ENCODE measurements around the gene APBA1.

DNA sequence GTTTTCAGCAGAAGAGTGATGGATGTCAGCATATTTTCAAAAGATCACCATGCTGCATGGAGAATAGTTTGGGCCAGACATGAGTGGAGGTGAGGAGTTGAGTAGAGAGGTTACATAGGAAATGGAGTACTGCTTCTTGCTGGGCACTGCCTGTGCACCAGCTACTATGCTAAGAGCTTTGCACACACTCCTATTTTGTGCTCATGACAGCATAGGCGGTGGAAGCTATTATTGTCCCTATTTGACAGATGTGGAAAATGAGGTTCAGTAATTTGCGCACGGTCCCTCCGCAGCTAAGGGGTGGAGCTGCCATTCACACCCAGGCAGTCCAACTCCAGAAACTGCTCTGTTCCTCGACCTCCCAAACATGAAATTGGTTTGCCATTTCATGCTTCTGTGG lies 279.3 kb downstream of the APBA1 start:
- TF ChIP-seq, protein P1, sequence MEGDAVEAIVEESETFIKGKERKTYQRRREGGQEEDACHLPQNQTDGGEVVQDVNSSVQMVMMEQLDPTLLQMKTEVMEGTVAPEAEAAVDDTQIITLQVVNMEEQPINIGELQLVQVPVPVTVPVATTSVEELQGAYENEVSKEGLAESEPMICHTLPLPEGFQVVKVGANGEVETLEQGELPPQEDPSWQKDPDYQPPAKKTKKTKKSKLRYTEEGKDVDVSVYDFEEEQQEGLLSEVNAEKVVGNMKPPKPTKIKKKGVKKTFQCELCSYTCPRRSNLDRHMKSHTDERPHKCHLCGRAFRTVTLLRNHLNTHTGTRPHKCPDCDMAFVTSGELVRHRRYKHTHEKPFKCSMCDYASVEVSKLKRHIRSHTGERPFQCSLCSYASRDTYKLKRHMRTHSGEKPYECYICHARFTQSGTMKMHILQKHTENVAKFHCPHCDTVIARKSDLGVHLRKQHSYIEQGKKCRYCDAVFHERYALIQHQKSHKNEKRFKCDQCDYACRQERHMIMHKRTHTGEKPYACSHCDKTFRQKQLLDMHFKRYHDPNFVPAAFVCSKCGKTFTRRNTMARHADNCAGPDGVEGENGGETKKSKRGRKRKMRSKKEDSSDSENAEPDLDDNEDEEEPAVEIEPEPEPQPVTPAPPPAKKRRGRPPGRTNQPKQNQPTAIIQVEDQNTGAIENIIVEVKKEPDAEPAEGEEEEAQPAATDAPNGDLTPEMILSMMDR (IDR thresholded peaks at IDR 0.05; ENCODE audit: insufficient read depth, low read length, poor library complexity, severe bottlenecking) = no peak
- TF ChIP-seq EZH2phosphoT487 (conservative IDR thresholded peaks at IDR 0.05; ENCODE audit: low read length) = no peak

Data from SU-DHL-6 (cell line).